ENCODE data around the gene EIF3D.
"Not testable (repeated sequence)": the region's sequence is repeated elsewhere in the genome, so short reads cannot be mapped to it uniquely, and the experiment has no call there.

The EIF3D gene

GRCh38 chr22:36541831-36542411 is 13.0 kb upstream of the EIF3D start:
- no peak for DNase-seq (ENCODE audit: low read depth in 1 of 2, low spot score in 1 of 2)
- in situ Hi-C loops (cut with HindIII; ENCODE audit: low pct_unique_long_range_greater_than_20kb, low sequenced_read_pairs) = no loop called here
- TF ChIP-seq JUND (IDR thresholded peaks at IDR 0.05; ENCODE audit: low read depth) = no peak

DNA sequence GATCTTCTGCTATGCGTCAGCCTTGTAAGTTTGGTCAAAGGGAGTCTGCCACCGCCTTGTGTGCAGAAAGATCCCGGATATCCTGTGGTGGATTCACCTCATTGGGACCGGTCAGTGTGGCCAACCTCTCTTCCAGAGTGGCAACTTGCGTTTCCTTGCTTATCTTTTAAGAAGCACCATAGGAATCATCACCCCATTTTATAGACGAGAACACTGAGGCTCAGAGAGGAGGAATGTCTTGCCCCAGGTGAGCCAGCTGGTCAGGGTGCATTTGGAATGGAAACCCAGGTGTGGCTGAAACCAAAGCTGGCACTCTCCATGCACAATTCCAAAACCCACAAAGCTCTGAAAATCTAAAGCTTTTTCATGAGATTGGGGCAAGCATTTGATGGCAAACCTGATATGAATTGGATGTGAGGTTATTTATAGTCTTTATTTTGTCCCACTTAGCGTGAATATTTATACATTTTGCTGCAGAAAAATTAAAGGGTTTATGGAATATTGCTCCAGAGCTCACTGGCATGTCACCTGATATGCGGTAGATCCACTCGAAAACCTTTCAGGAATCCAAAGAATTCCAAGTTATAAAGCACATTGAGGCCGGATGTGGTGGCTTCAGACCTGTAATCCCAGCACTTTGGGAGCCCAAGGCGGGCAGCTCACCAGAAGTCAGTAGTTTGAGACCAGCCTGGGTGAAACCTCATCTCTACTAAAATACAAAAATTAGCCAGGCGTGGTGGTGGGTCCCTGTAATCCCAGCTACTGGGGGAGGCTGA is 12.1 kb upstream of the EIF3D start:
- peak in 1 of 2 experiments; percentile 19 for DNase-seq (ENCODE audit: low read depth in 1 of 2, low spot score in 1 of 2)
- in situ Hi-C loops (cut with HindIII; ENCODE audit: low pct_unique_long_range_greater_than_20kb, low sequenced_read_pairs) = no loop called here
- no peak for TF ChIP-seq JUND (IDR thresholded peaks at IDR 0.05; ENCODE audit: low read depth)

DNA sequence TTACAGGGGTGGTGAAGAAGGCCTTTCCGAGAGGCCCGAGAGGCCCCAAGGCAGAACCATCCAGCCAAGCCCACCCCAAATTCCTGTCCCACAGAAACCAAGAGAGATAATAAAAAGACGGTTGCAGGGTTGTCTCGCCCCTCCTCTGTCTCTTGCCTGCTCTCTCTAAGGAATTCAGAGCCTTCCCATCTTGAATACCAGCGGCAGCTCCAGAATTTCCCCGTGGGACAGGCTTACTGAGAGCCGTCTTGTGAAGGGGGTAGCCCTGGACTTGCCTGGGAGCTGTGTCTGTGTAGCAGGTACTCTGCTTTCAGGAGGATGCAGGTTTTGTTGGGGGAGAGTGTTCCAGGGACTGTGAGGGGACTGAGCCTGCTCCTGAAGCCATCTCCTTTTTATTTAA is 9.6 kb upstream of the EIF3D start:
- no peak for TF ChIP-seq JUND (IDR thresholded peaks at IDR 0.05; ENCODE audit: low read depth)
- in situ Hi-C loops (cut with HindIII; ENCODE audit: low pct_unique_long_range_greater_than_20kb, low sequenced_read_pairs) = no loop called here
- no peak for DNase-seq (ENCODE audit: low read depth in 1 of 2, low spot score in 1 of 2)

DNA sequence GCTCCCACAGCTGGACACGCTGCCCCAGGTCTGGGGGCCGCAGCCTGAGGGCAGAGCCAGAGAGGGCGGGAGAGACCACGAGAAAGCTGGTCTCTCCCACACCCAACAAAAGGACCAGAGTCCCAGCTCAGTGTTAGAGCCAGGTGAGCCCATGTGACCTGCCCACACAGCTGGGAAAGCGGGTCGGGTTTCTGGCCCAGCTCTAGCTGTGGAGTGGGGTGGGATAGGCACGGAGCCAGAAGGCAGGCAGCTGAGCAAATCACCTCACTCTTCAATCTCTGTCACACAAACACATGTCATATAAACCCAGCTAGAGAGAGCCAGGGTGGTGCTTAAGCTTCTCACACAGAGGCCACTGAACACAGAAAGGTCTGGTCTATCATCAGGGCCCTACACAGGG is 7.8 kb upstream of the EIF3D start:
- no peak for DNase-seq (ENCODE audit: low read depth in 1 of 2, low spot score in 1 of 2)
- no peak for TF ChIP-seq JUND (IDR thresholded peaks at IDR 0.05; ENCODE audit: low read depth)
- in situ Hi-C loops (cut with HindIII; ENCODE audit: low pct_unique_long_range_greater_than_20kb, low sequenced_read_pairs) = no loop called here

DNA sequence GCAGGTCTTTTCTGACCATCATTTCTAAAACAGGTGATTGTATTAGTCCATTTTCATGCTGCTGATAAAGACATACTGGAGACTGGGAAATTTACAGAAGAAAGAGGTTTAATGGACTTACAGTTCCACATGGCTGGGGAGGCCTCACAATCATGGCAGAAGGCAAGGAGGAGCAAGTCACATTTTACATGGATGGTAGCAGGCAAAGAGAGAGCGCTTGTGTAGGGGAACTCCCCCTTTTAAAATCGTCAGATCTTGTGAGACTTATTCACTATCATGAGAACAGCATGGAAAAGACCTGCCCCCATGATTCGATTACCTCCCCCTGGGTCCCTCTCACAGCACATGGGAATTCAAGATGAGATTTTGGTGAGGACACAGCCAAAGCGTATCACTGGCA is 4.4 kb upstream of the EIF3D start:
- DNase-seq (ENCODE audit: low read depth in 1 of 2, low spot score in 1 of 2); in situ Hi-C loops (cut with HindIII; ENCODE audit: low pct_unique_long_range_greater_than_20kb, low sequenced_read_pairs): not testable (repeated sequence)

GRCh38 chr22:36532466-36532865 is 3.5 kb upstream of the EIF3D start:
- no peak for DNase-seq (ENCODE audit: low read depth in 1 of 2, low spot score in 1 of 2)
- in situ Hi-C loops (cut with HindIII; ENCODE audit: low pct_unique_long_range_greater_than_20kb, low sequenced_read_pairs) = no loop called here
- TF ChIP-seq JUND (IDR thresholded peaks at IDR 0.05; ENCODE audit: low read depth) = no peak

DNA sequence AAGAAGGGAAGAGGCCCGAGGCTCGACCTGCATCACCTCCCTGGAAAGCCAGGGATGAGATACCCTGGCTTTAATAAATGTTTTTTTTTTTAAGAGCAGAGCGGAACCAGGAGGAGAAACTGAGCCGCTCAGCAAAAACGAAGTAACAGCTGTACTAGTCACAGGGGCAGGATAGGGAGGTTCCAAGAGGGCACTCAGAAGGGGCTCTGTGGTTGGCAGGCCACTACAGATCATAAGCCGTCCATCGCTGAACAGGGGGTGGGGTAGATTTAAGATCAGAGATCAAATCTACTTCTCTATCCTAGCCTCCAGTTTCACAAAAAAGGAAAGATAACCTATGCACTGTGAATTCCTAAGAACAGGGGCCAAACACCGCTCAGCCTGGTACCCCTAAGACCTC is 625 bp downstream of the EIF3D start:
- in situ Hi-C loops (cut with HindIII; ENCODE audit: low pct_unique_long_range_greater_than_20kb, low sequenced_read_pairs) = no loop called here
- TF ChIP-seq JUND (IDR thresholded peaks at IDR 0.05; ENCODE audit: low read depth) = no peak
- DNase-seq (ENCODE audit: low read depth in 1 of 2, low spot score in 1 of 2) = no peak

GRCh38 chr22:36522662-36523061 is 6.3 kb downstream of the EIF3D start:
- in situ Hi-C loops (cut with HindIII; ENCODE audit: low pct_unique_long_range_greater_than_20kb, low sequenced_read_pairs) = no loop called here
- no peak for TF ChIP-seq JUND (IDR thresholded peaks at IDR 0.05; ENCODE audit: low read depth)

GRCh38 chr22:36520423-36520822 is 8.5 kb downstream of the EIF3D start:
- no peak for DNase-seq (ENCODE audit: low read depth in 1 of 2, low spot score in 1 of 2)
- in situ Hi-C loops (cut with HindIII; ENCODE audit: low pct_unique_long_range_greater_than_20kb, low sequenced_read_pairs) = no loop called here
- no peak for TF ChIP-seq JUND (IDR thresholded peaks at IDR 0.05; ENCODE audit: low read depth)

More at GRCh38 chr22:36522662-36523061, 6.3 kb downstream of the EIF3D start:
- no peak for DNase-seq (ENCODE audit: low read depth in 1 of 2, low spot score in 1 of 2)

- in situ Hi-C loops (cut with HindIII; ENCODE audit: low pct_unique_long_range_greater_than_20kb, low sequenced_read_pairs); DNase-seq (ENCODE audit: low read depth in 1 of 2, low spot score in 1 of 2): not testable (repeated sequence)
Observed at GRCh38 chr22:36519906-36520305, 9.1 kb downstream of the EIF3D start.

GRCh38 chr22:36514766-36515165 is 14.2 kb downstream of the EIF3D start:
- in situ Hi-C loops (cut with HindIII; ENCODE audit: low pct_unique_long_range_greater_than_20kb, low sequenced_read_pairs) = no loop called here
- TF ChIP-seq JUND (IDR thresholded peaks at IDR 0.05; ENCODE audit: low read depth) = no peak
- DNase-seq (ENCODE audit: low read depth in 1 of 2, low spot score in 1 of 2) = no peak

DNA sequence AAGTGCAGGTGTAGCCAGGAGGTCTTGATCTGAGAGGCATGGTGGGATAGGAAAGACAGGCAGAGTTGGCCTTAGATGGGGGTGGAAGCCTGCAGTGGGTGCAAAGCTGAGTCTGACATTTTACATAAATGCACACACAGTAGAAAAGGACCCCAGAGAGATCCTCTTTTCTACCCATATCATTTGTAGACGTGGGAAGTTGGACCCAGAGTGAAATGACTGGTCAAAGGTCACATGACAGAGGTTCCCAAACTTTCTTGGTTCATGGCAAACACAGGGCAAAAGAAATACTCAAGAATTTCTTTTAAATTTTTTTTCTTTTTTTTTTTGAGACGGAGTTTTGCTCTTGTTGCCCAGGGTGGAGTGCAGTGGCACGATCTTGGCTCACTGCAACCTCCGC is 16.0 kb downstream of the EIF3D start:
- no peak for TF ChIP-seq JUND (IDR thresholded peaks at IDR 0.05; ENCODE audit: low read depth)
- in situ Hi-C loops (cut with HindIII; ENCODE audit: low pct_unique_long_range_greater_than_20kb, low sequenced_read_pairs) = no loop called here
- no peak for DNase-seq (ENCODE audit: low read depth in 1 of 2, low spot score in 1 of 2)

DNA sequence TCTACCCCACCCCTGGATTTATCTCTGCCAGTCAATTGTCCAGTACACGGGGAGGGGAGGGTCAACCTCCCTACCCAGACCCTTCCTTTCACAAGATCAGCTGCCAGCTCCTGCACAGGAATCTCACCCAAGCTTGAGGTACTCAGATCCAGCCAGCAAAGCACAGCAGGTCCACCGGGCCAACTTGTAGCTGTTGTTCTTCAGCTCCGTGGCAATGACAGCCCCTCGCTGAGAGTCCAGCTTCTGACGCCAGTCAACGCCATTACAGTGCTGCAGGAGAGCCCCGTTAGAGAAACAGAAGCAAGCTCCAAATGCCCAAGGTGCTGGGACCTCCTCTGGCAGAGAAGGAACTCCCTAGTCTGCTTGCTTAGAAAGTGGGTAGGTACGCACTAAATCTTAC is 16.6 kb downstream of the EIF3D start:
- TF ChIP-seq JUND (IDR thresholded peaks at IDR 0.05; ENCODE audit: low read depth) = no peak
- in situ Hi-C loops (cut with HindIII; ENCODE audit: low pct_unique_long_range_greater_than_20kb, low sequenced_read_pairs) = no loop called here

More for the DNA sequence above, 16.6 kb downstream of the EIF3D start:
- DNase-seq (ENCODE audit: low read depth in 1 of 2, low spot score in 1 of 2) = no peak
